OCI-LY7 (cell line): ENCODE measurements around the gene EPHB3. TPM values are rescaled to one million over a fixed set of nuclear protein-coding genes. Genes with fewer than 3 reads are reported as not detected.

Experiments used
- BruUV-seq: library from RNA; stranded (reverse); fragments of 400-500 nt; replicated peaks from 2 replicates; lab custom pipeline; 2021; lab: Mats Ljungman, UMichigan
- CTCF ChIA-PET: fragments of 300-600 bp; sonication (Branson Sonifier 250); formaldehyde crosslinking; loops from one replicate; lab custom pipeline; 2022; ENCODE audit warnings: antibody characterized with exemption; ENCODE audit not compliant: unreplicated experiment; lab: Charles Lee
- POLR2A ChIA-PET: fragments of 300-600 bp; sonication (Branson Sonifier 250); formaldehyde crosslinking; loops from one replicate; lab custom pipeline; 2022; ENCODE audit warnings: antibody characterized with exemption; lab: Charles Lee
- DNase-seq: peaks from one replicate; pipeline ENCODE4 v3.0.0-alpha.2; 2015; ENCODE audit warnings: low spot score
- H2AFZ ChIP-seq: fragments of 200-600 bp; sonication (generic), shearing (Covaris generic); 2 replicates; pipeline ENCODE4 v1.6.1; 2014; ENCODE audit warnings: mild to moderate bottlenecking, antibody characterized with exemption, low read length, moderate library complexity
- H3K27ac ChIP-seq: fragments of 200-600 bp; sonication (generic); 2 replicates; pipeline ENCODE4 v1.5.1; 2014; ENCODE audit warnings: mixed run types, low read depth, mild to moderate bottlenecking, moderate library complexity, low read length, inconsistent platforms; ENCODE audit not compliant: poor library complexity, severe bottlenecking
- H3K36me3 ChIP-seq: fragments of 200-600 bp; sonication (generic); 2 replicates; pipeline ENCODE4 v1.6.1; 2014; ENCODE audit warnings: mild to moderate bottlenecking, antibody characterized with exemption, low read length, moderate library complexity, mixed read lengths; ENCODE audit not compliant: insufficient read depth
- H3K4me1 ChIP-seq: fragments of 200-600 bp; sonication (generic); 2 replicates; pipeline ENCODE4 v1.5.1; 2014; ENCODE audit warnings: mild to moderate bottlenecking, low read length; ENCODE audit not compliant: insufficient read depth, poor library complexity, severe bottlenecking
- H3K4me2 ChIP-seq: fragments of 200-600 bp; sonication (generic); 2 replicates; pipeline ENCODE4 v1.6.1; 2014; ENCODE audit warnings: mild to moderate bottlenecking, low read length
- H3K4me3 ChIP-seq: fragments of 200-600 bp; sonication (generic); 2 replicates; pipeline ENCODE4 v1.5.1; 2014; ENCODE audit warnings: mild to moderate bottlenecking, low read depth, low read length; ENCODE audit not compliant: poor library complexity, severe bottlenecking
- H3K79me2 ChIP-seq: fragments of 200-600 bp; sonication (generic); 2 replicates; pipeline ENCODE4 v1.6.1; 2016; ENCODE audit warnings: low read depth, mild to moderate bottlenecking, low read length, moderate library complexity, mixed read lengths; ENCODE audit not compliant: insufficient read depth
- H3K9me2 ChIP-seq: fragments of 200-600 bp; sonication (generic); 2 replicates; pipeline ENCODE4 v1.6.1; 2016; ENCODE audit warnings: mild to moderate bottlenecking, low read length, mixed read lengths; ENCODE audit not compliant: insufficient read depth
- H3K9me3 ChIP-seq: fragments of 200-600 bp; sonication (generic); 2 replicates; pipeline ENCODE4 v1.6.1; 2014; ENCODE audit warnings: mild to moderate bottlenecking, mixed run types, low read length, mixed read lengths
- H4K20me1 ChIP-seq: fragments of 200-600 bp; sonication (generic); 2 replicates; pipeline ENCODE4 v1.6.1; 2014; ENCODE audit warnings: mild to moderate bottlenecking, antibody characterized with exemption, low read length, moderate library complexity, mixed read lengths; ENCODE audit not compliant: insufficient read depth
- CTCF ChIP-seq: fragments of 200-600 bp; sonication (generic); conservative IDR thresholded peaks from 2 replicates; pipeline ENCODE4 v1.5.1; 2014; ENCODE audit warnings: mild to moderate bottlenecking, antibody characterized with exemption, low read length, moderate library complexity, mixed read lengths
- EZH2phosphoT487 ChIP-seq: fragments of 200-600 bp; sonication (generic); IDR thresholded peaks from 2 replicates; pipeline ENCODE4 v1.6.1; 2018; ENCODE audit warnings: low read depth, borderline replicate concordance, mild to moderate bottlenecking, mixed run types, antibody characterized with exemption, low read length, moderate library complexity, mixed read lengths
- intact Hi-C: fragments of 100-400 bp; cut with micrococcal nuclease; formaldehyde crosslinking; loops from one replicate; pipeline ENCODE4 v1.10.0; 2022; ENCODE audit not compliant: unreplicated experiment
- total RNA-seq, 2 experiments: library from RNA; depleted of rRNA in 1 of 2; stranded (reverse); fragments of >200 nt in 1 of 2; shearing (Covaris generic) in 1 of 2; gene quantifications; 2 replicates each; pipeline ENCODE4 v1.2.3, GENCODE V29; 2014 to 2022

Gene EPHB3
- total RNA-seq, 2 experiments from 2014 or later, result not detected

DNA sequence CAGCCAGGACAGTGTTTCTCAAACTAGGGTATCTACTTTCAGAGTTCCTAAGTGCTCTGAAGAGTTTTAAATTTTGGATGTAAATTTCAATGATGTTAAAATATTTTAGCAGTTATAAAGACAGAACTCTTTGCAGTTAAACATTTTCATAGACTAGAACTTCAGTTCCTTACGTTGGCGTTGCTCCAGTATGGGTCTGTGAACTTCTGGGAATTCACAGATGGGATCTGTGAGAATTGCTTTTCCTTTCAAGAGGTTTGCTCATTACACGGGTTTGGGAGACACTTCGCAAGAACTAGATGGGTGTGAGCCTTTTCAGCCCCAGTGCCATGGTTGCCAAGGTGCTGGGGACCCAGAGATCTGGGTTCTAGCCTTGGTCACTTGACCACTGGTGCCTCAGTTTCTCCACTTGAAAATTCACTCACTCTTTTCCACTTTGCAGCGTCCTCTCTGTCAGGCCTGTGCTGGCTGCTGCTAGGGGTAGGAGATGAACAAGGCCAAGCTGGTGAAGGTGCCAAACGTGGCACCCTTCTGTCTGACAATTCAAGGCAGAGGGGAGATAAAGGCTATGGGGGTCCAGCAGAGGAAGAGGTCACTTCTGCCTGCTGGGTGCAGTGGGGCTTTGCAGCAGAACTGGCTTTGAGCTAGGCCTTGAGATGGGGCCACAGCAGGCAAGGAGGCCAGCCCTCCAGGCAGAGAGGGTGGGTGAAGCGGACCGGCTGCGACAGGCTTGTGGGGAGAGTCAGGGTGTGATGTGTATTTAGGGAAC is 48.1 kb downstream of the EPHB3 start:
- H3K36me3 ChIP-seq, result no peaks in the 10 kb centered on the region
- intact Hi-C loops, result no loop called here
- H3K79me2 ChIP-seq, result no peaks in the 10 kb centered on the region
- CTCF ChIA-PET, result no interaction called here
- TF ChIP-seq CTCF (no peak), EZH2phosphoT487 (no peak)
- H4K20me1 ChIP-seq, result no peaks in the 10 kb centered on the region
- H3K4me1 ChIP-seq, result peaks cover under 1% of the 10 kb centered on the region
- no TSS peak for BruUV-seq
- POLR2A ChIA-PET, result no interaction called here
- no peak overlapping the region for H3K27ac ChIP-seq
- no peak overlapping the region for H3K4me3 ChIP-seq
- H3K9me3 ChIP-seq, result no peaks in the 10 kb centered on the region
- DNase-seq, result no peak
- H3K4me2 ChIP-seq, result no peak overlapping the region
- H3K9me2 ChIP-seq, result no peaks in the 10 kb centered on the region
- H2AFZ ChIP-seq, result no peak overlapping the region

- TF ChIP-seq CTCF (no peak), EZH2phosphoT487 (no peak)
- no peaks in the 10 kb centered on the region for H3K9me2 ChIP-seq
- H3K4me3 ChIP-seq, result no peak overlapping the region
- H2AFZ ChIP-seq, result no peak overlapping the region
- H3K27ac ChIP-seq, result no peak overlapping the region
- ChIA-PET CTCF (no interaction called here), POLR2A (no interaction called here)
- no peaks in the 10 kb centered on the region for H3K79me2 ChIP-seq
- intact Hi-C loops, result no loop called here
- DNase-seq, result no peak
- H4K20me1 ChIP-seq, result no peaks in the 10 kb centered on the region
- no TSS peak for BruUV-seq
- no peak overlapping the region for H3K4me2 ChIP-seq
- H3K4me1 ChIP-seq, result no peaks in the 10 kb centered on the region
- H3K9me3 ChIP-seq, result no peaks in the 10 kb centered on the region
- no peaks in the 10 kb centered on the region for H3K36me3 ChIP-seq
Observed at GRCh38 chr3:184610245-184610871, 48.8 kb downstream of the EPHB3 start.

GRCh38 chr3:184611607-184612281 is 50.2 kb downstream of the EPHB3 start:
- H3K79me2 ChIP-seq, result no peaks in the 10 kb centered on the region

More at GRCh38 chr3:184611607-184612281, 50.2 kb downstream of the EPHB3 start:
- no peak overlapping the region for H2AFZ ChIP-seq
- H3K9me2 ChIP-seq, result no peaks in the 10 kb centered on the region
- H3K36me3 ChIP-seq, result no peaks in the 10 kb centered on the region
- BruUV-seq, result no TSS peak
- POLR2A ChIA-PET, result no interaction called here
- intact Hi-C loops, result no loop called here
- no peaks in the 10 kb centered on the region for H4K20me1 ChIP-seq
- H3K4me3 ChIP-seq, result no peak overlapping the region
- H3K4me1 ChIP-seq, result no peaks in the 10 kb centered on the region
- no peak overlapping the region for H3K27ac ChIP-seq
- CTCF ChIA-PET, result no interaction called here
- TF ChIP-seq CTCF (no peak), EZH2phosphoT487 (no peak)
- H3K9me3 ChIP-seq, result no peaks in the 10 kb centered on the region
- no peak for DNase-seq
- H3K4me2 ChIP-seq, result no peak overlapping the region
